Measurements from ENCODE around the gene PEX13. TPM values are rescaled to one million over a fixed set of nuclear protein-coding genes. Genes with fewer than 3 reads are reported as not detected.
A peak's percentile ranks its signal among the peaks of the same experiment; 100 is the strongest.
"Not testable (repeated sequence)": the region's sequence is repeated elsewhere in the genome, so short reads cannot be mapped to it uniquely, and the experiment has no call there.

PEX13 gene
- polyA plus RNA-seq, 4 donors = 23.6 to 32.4 (median 29.6) TPM

DNA sequence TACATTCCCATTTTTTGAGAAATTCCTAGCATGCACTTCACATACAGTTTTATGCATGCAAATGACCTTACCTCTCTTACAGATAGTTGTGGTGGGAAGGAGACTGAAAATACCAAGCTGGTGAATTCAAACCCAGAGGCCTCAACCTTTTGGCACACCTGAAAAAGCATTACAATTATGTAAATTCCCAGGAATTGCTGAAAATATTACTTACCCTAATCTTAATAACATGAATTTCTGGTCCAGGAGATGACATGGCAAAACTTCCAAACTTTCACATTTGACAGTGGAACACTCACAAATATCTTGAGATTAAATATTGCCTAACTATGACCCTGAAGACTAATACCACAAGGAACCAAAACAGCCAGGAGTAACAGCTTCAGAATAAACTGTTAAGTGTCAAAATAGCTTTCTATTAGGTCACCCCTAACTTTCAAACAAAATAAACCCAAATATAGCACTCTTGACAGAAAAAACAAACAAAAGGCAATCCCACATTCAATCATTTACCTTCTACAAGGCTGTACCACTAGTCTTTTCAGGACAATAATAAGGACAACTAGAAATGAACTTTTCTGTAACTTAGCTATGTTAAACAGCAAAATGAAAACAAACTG, 10.9 kb upstream of the PEX13 start:
- no peak for DNase-seq (ENCODE audit: low read depth in 4 of 4, low spot score in 2 of 4)

DNA sequence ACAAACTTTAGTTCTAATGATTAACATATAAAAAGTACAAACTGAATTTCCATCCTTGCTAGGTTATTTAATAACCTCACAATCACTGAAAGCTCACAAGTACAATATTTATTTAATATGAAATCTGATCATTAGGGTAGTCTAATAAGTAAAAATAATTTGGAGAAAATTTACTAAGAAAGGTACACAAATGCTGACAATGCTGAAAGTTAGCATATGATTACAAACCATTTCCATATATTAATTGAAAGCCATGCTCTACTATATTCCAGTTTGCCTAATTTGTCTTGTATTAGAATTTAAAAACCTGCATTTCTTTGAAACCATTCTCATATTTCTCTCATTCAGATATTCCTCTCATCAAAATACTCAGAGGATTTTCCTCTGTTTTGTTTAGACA, 8.2 kb upstream of the PEX13 start:
- no peak for DNase-seq (ENCODE audit: low read depth in 4 of 4, low spot score in 2 of 4)

DNA sequence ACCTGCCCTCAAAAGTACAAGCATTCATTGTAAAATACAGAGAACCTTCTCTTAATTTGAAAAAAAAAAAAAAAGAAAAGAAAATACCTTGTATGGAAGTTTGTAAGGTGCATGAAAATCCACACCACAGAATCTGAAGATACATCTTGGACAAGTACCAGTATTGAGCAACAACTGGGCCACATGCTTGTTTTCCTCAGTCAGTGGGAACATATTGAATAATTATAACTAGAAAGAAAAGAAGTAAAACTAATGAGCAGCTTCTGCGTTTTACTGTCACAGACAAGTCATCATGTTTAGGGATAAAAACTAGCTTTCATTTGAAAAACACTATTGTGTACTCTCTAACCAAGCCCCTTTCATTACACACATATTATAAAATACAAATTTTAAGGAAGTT, 5.8 kb upstream of the PEX13 start:
- no peak for DNase-seq (ENCODE audit: low read depth in 4 of 4, low spot score in 2 of 4)

DNA sequence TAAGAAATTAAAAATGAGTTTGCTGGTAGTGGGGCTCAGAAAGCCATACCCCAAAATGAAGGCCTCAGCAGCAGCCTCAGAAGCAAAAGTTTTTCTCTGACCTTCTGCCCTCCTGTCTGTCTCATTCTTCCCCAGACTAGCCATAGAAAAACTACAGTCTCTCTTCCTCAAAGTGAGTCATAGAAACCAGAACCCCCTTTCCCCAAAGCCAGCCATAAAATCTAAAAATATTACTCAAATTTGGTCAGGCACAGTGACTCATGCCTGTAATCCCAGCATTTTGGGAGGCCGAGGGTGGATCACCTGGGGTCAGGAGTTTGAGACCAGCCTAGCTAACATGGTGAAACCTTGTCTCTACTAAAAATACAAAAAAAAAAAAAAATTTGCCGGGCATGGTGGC, 5.2 kb upstream of the PEX13 start:
- DNase-seq (ENCODE audit: low read depth in 4 of 4, low spot score in 2 of 4) = not testable (repeated sequence)

DNA sequence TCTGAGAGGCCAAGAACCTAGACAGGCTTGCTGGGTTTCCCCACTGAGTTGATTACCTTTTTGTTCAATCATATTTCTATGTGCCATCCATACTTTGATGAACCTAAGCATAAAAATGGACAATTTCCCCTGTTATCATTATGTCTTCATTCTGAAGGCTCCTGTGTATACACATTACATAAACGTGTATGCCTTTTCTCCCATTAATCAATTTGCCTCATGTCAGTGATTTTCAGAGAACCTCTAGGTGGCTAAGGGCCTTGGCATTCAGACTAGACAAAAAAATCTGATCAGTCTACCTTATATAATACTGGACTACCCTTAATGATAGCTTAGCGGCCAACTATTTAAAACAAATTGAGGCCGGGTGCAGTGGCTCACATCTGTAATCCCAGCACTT, 4.1 kb upstream of the PEX13 start:
- no peak for DNase-seq (ENCODE audit: low read depth in 4 of 4, low spot score in 2 of 4)

DNA sequence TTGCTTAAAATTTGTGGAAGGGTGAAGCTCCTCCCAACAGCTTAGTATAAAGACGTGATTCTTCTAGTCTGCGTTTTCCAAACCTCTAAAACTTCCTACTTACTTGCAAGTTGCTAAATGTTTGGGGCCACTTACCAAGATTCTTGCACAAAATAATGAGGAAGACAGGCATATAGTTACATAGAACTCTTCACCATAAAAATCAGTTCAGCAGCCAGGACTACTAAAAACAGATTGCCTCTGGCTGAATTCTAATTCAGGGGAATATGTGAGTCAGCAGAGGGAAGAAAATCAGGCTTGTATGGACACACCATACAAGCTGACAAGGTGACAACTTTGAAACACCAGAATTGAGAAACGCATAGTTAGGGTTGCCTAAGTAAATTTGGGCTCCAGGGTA, 2.8 kb upstream of the PEX13 start:
- DNase-seq (ENCODE audit: low read depth in 4 of 4, low spot score in 2 of 4) = no peak

DNA sequence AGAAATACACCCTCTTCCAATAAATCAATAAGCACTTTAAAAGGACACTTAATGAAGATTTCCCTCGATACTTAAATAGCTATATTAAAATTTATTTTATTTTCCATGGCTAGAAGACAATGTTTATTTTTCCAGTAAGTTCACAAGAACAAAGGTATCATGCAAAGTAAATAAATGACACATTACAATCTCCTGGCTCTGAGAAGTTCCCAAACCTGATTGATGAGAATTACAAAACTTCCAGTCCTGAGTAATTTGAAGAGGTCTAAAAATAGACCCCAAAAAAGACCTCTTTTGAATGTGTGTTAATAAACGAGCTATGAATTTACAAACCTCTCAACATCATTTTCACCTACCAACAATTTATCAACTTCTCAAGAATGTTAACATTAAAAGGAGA, 1.5 kb upstream of the PEX13 start:
- no peak for DNase-seq (ENCODE audit: low read depth in 4 of 4, low spot score in 2 of 4)

DNA sequence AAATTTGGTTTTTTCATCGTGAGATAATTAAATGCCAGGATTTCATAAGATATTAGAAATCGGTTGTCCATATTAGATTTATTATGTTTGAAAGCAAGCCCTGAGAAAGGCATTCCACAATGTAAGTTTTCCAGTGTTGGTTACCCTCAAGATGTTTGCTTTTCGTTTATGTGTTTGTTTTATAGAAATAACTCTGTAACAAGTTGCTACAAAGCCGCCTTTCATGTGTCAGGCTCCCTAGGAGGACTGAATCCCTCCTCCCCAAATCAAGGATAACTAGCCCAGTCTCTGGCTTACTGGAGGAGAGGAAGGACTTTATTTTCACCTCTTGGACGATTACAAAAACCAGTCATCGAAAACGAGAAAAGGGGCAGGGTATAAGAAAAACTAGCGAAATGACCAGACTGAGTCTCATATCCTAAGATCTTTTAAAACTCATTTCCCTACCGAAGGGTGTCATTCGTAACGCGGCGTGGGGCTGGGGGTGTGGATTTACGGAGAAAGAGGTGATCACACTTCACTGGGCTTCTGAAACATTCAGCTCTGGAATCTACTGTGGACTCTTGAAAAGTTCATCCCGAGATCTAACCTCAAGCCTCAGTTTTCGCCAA, 1.0 kb upstream of the PEX13 start:
- peak in 2 of 4 donors; percentile 7 to 13 for DNase-seq (ENCODE audit: low read depth in 4 of 4, low spot score in 2 of 4)

DNA sequence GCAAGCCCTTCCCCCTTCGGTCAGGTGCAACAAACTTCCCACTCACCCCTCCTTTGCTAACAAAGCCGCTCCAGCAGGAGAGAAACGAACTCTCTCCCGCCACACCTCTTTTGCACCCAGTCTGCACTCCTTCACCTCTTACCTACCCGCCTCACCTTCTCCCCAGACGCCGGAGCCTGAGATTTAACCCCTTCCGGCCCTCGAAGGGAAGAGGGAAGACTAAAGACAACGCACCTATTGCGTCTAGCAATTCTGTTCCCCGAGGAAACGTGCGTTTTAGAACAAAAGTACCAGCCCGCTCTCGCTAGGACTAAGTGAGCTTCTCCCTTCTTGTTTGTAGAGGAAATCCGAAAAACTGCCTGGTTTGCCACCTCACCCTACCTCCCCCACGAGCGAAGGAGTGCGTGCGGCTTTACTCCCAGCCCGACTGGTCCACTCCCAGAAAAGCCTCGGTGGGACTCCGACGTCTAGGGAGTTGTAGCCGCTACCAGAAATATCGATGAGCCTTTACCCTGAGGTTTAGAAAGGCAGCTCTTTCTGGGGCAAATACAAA, 441 bp upstream of the PEX13 start:
- peak in 3 of 4 donors; percentile 69 to 99 (median 82) for DNase-seq (ENCODE audit: low read depth in 4 of 4, low spot score in 2 of 4)

DNA sequence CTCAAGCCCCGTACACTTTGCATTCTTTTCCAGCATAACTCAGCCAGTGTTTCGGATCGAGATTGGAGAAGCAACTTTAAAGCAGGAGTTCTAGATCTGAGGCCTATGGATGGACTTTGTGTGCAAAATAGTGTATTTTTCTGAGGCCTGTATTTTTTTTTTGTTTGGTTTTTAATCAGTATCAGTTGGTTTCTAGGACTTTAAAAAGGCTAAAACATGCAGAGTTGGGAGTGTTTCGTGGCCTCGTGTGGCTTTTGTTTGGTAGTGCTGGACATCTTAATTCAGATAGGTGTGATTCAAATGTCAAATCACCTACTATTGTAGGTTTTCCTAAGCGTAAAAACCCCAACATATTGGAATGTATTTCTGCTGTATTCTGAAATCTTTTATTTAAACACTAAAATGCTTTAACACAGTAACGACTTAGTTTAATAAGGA, 817 bp downstream of the PEX13 start:
- DNase-seq (ENCODE audit: low read depth in 4 of 4, low spot score in 2 of 4) = peak in 1 of 4 donors; percentile 14

DNA sequence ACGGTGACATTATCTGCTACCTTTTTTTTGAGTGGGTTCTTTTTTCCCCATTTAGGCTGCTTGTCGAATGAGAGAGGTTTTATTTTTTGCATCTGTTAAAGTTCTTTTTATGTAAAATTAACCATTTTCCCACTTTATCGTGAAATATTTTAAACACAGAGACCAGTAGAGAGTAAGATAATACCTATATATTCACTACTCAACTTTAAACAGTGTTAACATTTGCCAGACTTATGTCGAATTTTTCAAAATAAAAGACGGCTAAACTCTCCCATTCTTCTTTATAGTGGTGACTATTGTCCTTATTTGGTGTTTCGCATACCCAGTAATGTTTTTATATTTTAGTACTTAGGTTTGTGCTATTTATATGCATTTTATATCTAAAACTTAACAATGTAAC, 1.3 kb downstream of the PEX13 start:
- DNase-seq (ENCODE audit: low read depth in 4 of 4, low spot score in 2 of 4) = no peak

DNA sequence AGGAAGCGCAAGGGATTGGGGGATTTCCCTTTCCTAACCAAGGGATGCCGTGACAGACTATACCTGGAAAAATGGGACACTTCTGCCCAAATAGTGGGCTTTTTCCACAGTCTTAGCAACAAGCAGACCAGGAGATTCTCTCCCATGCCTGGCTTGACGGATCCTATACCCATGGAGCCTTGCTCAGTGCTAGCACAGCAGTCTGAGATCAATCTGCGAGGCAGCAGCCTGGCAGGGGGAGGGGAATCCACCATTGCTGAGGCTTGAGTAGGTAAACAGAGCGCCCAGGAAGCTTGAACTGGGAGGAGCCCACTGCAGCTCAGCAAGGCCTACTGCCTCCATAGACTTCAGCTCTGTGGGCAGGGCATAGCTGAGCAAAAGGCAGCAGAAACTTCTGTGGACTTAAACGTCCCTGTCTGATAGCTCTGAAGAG, 3.7 kb downstream of the PEX13 start:
- DNase-seq (ENCODE audit: low read depth in 4 of 4, low spot score in 2 of 4) = no peak

DNA sequence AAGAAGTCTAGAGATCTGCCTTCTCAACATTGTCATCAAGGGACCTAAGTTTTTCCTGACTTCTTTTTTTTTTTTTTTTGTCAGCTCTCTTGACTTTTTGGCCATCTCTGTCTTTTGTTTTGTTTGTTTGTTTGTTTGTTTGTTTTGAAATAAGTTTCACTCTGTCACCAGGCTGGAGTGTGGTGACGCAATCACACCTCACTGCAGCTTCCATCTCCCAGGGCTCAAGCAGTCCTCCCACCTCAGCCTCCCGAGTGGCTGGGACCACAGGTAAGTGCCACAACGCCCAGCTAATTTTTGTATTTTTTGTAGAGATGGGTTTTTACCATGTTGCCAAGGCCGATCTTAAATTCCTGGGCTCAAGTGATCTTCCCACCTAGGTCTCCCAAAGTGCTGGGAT, 6.2 kb downstream of the PEX13 start:
- no peak for DNase-seq (ENCODE audit: low read depth in 4 of 4, low spot score in 2 of 4)

DNA sequence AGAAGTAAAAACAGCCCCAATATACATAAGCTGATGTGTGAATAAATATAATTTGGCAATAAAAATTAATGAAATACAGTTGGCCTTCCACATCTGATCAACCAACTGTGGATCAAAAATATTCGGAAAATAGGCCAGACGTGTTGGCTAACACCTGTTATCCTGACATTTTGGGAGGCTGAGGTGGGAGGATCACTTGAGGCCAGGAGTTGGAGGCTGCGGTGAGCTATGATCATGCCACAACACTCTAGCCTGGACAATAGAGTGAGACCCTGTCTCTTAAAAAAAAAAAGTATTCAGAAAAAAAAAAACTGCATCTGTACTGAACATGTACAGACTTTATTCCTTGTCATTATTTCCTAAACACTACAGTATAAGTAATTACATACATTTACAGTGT, 12.0 kb downstream of the PEX13 start:
- DNase-seq (ENCODE audit: low read depth in 4 of 4, low spot score in 2 of 4) = no peak

DNA sequence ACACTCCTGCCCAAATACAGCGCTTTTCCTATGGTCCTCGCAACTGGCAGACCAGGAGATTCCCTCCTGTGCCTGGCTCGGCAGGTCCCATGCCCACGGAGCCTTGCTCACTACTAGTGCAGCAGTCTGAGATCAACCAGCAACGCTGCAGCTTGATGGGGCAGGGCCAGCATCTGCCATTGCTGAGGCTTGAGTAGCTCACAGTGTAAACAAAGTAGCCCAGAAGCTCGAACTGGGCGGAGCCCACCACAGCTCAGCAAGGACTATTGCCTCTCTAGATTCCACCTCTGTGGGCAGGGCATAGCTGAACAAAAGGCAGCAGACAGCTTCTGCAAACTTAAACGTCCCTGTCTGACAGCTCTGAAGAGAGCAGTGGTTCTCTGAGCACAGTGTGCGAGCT, 17.1 kb downstream of the PEX13 start:
- DNase-seq (ENCODE audit: low read depth in 4 of 4, low spot score in 2 of 4) = not testable (repeated sequence)

DNA sequence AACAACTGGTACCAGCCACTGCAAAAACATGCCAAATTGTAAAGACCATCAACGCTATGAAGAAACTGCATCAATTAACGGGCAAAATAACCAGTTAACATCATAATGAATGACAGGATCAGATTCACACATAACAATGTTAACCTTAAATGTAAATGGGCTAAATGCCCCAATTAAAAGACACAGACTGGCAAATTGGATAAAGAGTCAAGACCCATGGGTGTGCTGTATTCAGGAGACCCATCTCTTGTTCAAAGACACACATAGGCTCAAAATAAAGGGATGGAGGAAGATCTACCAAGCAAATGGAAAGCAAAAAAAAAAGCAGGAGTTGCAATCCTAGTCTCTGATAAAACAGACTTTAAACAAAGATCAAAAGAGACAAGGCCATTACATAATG, 19.1 kb downstream of the PEX13 start:
- DNase-seq (ENCODE audit: low read depth in 4 of 4, low spot score in 2 of 4) = not testable (repeated sequence)

DNA sequence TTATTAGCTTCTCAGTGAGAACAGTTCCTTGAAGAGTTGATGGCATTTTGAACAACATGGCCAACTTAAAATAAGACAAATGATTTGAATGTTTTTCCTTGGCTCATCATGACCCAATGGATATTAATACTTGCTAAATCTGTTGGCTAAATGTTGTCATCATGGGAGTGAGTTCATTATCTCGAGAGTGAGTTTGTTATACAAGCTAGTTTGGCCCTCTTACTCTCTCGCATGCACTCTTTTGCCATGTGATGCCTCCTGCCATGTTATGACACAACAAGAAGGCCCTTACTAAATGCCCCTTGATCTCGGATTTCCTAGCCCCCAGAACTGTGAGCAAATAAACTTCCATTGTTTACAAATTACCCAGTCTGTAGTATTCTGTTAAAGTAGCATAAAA, 25.3 kb downstream of the PEX13 start:
- DNase-seq (ENCODE audit: low read depth in 4 of 4, low spot score in 2 of 4) = no peak

DNA sequence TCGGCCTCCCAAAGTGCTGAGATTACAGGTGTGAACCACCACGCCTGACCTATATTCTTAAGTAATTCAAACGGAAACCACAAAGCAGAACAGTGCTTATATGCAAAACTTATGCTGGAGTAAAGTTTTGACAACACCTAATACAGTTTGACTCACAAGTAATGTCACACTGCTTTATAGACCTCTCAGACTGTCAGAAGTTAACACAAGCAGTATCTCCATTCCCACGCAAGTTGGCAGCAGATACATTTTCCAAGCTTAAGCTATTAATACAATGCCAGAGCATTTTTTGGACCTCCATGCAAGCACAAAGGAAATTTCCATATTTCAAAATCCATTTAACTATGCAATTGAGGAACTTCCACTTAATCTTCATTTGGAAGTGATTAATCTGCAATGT, 27.1 kb downstream of the PEX13 start:
- DNase-seq (ENCODE audit: low read depth in 4 of 4, low spot score in 2 of 4) = no peak

DNA sequence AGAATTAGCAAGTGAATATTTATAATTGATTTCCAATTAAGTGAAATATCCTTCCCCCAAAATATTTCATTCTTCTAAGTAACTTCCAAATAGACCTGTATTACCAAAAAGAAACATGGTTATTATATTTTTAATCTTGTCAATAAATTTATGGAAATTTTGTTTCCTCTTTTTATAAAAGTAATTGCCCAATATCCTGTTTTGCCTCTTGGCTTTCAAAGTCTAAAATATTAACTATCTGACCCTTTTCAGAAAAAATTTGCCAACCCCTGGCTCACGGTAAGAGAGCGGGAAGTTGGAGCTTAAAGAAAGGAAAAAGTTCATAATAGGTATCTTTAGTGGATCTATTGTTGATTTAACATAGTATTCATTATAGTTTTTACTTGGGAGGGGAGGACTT, 27.7 kb downstream of the PEX13 start:
- DNase-seq (ENCODE audit: low read depth in 4 of 4, low spot score in 2 of 4) = no peak

DNA sequence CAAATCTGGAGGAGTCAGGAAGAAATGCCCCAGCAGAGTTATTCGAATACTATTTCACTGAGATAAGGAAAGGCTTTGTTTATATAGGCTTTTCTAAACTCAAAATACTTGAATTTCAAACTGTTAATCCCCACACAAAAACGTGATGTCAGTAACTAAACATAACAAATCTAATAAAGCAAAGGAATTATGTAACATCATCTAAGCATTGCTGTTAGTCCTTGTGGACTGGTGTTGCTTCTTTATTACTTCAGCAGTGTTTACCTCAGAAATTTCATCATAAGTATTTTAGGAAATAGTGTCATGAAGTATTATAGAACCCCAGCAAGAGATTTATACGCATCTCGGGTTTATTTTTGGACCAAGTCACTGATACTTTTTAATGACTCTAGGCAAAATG, 28.5 kb downstream of the PEX13 start:
- DNase-seq (ENCODE audit: low read depth in 4 of 4, low spot score in 2 of 4) = no peak

DNA sequence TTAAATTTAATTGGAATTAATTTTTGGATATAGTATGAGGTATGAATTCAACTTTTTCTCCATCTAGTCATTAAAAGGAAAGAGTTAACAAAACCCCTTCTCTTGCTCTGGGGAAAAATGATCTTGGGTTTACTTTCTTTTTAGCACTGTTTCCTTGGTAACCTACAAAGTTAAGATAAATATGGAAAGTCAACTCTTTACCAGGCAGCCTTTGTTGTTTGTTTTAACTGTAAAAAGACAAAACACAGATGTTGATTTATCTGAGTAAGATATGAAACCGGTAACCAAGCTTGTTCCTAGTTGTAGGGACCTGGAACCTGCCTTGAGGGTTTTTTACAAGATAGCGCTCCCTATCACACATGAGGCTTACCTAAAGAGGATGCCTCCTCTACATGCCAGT, 38.0 kb downstream of the PEX13 start:
- no peak for DNase-seq (ENCODE audit: low read depth in 4 of 4, low spot score in 2 of 4)

DNA sequence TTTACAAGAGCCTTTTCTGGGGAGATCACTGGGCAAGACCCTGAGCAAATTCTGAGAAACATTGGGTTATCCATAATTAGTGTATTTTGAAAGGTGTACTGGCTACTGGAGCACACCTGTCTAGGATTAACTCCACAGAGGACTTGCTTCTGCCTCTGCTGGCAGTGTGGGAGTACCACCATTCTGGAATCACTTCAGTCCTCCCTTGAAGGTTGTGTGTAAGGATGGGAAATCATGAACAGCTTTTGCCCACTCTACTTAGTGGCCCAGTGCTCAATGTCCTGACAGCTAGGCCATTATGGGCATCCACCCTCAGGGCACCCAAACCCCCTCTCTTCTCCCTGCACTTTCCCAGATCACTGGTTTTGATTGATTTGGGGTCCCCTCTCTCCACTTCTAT, 40.0 kb downstream of the PEX13 start:
- DNase-seq (ENCODE audit: low read depth in 4 of 4, low spot score in 2 of 4) = no peak
